ENCODE data around the gene RSPO4.
A peak's percentile ranks its signal among the peaks of the same experiment; 100 is the strongest.
"Not testable (repeated sequence)": the region's sequence is repeated elsewhere in the genome, so short reads cannot be mapped to it uniquely, and the experiment has no call there.

The RSPO4 gene

DNA sequence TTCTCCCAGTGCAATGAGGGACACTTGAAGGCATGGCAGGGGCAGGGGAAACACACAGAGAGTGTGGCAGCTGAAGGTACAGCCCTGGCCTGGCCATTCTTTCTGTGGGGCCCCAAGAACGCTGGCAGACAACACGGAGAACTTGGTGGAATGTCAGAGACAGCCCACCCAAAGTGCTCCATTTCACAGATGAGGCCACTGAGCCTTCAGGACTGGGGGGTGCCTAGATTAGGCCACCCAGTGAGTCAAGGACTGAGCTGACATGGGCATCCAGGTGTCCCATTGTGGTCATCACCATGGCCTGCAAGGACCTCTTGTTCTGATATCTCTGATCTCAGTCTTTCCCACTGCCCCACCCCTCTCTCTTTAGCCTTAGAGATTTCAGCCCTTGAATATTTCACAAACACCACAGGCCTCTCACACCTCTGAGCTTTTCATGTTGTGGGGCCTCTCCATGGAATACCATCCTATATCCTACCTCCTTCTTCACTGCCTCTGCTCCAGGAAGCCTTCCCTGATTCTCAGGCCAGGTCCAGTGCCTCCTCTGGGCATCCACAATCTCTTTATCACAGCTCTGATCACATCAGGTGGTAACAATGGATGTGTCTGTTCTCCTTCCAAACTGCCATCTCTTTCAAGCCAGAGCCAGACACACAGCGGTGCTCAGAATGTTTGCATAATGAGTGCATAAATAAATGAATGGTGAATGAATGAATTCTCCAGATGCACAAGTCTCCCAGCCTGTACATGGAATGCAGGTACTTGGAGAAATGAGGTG lies 2.0 kb upstream of the RSPO4 start:
- no peak for DNase-seq

DNA sequence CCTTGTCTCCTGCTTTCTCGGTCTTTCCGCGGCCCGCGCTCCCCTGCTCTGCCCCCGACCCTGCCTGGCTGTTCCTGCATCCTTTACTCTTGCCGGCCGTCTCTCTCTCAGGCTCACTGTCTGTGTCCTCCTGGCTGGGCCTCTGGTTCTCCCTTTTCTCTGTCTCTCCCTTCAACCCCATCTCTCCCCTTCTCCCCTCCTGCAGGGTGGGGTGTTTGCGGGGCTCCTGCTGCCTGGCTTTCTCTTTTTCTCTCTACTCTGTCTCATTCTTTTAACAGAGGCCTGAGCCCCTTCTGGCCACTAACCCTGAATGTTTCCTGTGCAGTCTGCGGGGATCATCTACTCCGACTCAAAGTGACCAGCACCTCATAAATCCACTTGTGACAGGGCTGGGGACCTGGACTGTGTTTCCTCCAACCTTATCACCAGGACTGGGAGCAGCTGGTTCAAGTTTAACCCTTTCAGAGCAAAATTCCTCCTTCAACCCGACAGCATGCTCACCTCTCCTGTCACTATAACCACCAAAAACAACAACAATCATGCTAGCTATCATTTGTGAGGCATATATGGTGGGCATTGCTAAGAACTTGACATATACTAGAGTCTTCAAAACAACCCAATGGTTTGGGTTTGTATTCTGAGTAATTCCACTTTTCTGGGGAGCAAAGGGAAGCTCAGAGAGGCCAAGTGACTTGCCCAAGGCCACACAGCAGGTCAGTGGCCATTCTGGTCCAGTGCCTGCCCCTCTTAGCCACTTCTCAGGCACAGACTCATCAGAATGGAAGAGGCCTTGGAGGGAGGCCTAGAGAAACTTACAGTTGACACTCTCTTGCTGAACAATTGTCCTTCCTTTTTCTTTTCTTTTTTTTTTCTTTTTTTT lies 811 bp upstream of the RSPO4 start:
- DNase-seq, result no peak

DNA sequence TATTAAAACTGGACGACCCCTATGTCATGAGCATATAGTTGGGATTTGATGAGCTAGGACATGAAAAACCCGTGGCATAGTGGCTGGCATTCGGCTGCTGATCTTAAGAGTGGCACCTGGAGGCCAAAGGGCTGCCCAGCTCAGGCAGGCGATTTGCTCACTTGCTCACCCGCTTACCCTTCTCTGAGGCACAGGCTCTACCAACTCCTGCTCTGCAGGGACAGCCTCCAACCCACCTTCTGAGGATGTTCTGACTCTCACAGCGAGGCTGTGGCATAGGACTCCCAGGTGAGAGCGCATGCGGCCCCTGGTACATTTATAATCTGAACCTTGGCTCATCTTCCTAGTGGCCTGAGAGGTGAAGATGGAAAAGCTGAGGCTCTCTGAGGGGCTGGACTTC lies 995 bp downstream of the RSPO4 start:
- DNase-seq, result no peak

DNA sequence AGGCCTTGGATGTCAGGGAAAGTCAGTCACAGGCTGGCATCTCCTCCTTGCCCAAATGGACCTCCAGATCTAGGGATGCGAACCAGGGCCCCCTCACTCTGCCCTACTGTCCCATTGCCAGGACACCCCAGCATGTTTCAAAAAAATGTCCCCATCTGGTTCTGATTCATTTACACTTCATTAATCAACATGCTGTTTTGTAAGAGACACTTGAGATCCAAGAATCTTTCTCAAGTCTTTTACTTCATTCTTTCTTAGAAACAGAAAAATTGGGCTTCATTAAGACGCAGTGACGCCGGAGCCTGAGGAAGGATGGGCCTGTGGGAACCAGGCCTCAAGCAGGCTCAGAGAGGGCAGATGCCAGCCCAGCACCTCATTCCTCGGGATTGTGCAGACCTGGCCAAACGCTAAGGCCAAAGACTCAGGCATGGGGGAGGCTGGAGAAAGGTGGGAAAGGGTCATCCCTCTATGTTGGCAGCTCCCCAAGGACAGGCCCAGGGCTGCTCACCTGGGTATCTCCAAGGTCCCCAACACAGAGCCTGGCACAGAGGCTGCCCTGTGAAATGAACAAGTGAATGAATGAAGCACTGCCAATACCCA lies 3.8 kb downstream of the RSPO4 start:
- DNase-seq, result no peak

DNA sequence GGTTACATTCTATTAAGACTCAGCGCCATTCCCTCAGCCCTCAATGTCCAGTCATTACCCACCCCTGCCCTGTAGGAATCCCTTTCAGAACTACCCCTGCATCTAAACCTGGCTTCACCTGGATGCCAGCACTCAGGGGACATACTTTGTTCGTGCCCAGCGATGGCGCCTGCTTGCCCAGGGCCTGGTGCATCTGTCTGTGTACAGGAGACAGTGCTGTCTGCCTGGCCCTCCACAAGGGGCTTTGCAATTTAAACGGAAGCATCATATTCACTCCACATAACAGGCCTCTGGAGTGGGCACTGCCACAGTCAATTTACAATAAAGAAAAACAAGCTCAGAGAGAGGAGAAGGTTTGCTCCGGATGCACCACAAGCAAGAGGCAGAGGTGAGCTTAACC lies 4.6 kb downstream of the RSPO4 start:
- no peak for DNase-seq

DNA sequence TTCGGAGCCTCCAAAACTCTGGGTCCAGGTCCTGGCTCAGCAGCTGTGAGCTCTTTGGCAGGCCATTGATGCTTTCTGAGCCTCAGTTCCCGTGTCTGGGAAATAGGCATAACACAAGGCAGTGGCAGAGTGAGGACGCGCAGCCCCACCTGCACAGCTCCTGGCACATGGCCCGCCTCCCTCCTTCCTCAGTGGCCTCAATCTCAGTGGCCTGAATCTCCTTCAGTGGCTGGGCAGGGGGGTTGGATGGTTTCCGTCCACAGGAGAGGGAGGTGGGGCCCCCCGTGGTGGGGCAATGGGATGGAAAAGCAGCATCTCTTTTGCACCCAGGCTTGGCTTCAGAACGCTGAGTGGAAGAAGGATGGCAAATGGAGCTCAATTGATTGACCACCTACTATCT lies 5.1 kb downstream of the RSPO4 start:
- DNase-seq, result no peak

DNA sequence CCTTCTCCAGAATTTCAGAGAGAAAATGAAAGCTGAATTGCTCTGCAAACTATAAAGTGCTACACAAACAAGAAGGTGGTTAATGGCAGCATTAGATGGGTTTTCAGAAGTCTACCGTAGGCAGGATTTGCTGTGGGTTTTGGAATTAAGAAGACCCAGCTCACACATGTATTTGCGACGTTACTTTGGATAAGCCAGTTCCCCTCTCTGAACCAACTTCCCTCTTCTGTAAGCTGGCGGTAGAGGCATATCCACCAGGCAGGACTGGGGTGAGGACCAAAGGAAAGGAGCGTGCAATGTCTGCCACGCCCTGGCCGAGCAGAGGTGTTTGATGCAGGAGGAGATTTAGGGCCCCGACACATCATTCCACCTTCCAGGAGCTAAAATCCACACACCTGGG lies 6.9 kb downstream of the RSPO4 start:
- DNase-seq, result no peak

DNA sequence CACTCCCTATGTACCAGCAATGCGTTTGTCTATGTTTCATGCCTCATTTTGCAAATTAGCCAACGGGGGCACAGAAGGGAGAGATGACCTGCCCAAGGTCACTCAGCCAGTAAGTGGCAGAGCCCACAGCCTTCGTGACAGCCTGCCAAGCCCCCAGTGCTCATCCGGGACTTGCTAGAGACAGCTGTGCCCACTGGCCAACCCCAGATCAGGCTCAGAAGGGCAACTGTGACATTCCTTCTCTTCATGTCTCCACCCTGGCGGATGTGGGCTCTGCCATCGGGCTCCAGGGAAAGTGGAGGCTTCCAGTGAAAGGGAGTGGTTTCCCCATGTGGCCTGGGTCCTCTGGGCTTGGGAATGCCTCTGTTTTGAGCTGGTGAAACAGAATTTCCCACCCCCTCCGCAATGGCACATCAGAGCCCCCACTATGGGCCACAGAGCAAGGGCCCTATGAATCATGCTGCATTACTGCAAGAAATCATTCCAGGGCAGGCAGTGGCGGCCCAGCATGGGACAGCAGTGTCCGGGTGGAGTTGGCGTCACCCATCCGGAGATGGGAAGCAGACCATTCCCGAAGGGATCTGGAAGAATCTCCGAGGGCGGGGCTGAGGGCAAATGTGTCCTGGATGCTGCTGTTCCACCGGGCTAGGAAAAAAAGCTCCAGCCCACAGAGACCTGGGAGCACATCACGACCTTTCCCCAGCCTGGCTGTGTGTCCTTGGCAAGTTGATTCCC lies 9.1 kb downstream of the RSPO4 start:
- no peak for DNase-seq

DNA sequence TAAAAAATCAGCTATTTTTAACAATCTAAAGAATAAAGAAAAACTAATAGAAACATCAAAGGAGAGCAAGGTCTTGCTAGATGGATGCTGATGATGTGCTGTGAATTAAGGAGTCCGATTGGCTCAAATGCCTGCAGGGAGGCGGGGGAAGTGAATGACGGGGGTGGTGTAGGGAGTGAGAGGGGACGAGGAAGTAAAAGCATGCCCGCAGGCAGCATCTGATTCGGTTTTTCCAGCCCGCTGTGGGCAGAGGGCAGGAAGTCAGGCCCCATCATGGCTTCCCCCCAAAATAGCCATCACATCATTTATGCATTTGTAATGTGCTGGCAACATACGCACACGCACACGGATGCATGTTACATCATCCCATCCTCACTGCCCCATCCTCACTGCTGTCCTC lies 10.3 kb downstream of the RSPO4 start:
- DNase-seq, result no peak

DNA sequence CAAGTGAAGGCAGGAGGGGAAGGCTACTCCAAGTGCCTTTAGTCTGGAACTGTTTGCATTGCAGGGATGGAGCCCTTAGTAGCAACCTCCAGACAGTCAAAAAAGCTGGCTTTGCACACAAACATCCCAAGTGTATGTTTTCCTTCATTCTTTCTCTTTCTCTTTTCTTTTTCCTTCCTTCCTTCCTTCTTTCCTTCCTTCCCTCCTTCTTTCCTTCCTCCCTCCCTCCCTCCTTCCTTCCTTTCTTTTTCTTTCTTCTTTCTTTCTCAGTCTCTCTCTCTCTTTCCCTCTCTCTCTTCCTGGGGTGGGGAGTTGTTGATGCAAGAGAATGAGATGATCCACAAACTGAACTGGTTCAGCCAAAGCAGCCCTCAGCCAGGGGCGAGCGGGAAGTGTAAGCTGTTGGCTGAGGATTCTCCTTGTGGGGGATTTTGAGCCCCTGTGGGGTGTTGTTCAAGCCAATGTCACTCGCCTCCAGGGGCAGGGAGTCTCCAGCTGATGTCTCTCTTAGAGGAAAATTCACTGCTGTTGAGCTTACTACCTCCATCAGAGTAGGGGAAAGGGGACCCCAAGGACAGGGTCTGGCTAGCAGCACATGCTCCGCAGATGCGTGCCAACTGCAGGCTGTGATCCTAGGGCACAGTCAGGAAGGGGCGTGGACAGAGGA lies 11.7 kb downstream of the RSPO4 start:
- DNase-seq, result no peak

DNA sequence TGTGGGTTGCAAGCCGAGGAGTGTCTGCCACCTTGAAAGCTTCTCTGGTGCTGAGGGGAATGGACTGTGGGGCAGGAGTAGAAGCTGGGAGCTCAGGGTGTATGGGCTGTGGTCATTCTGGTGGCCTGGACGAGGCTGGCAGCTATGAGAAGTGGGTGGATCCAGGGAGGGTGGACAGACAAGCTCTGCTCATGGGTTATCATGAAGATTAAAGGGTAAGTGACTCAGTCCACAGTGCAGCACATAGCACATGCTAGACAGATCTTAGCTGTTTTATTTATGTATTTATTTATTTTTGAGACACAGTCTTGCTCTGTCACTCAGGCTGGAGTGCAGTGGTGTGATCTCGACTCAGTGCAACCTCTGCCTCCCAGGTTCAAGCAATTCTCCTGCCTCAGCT lies 13.8 kb downstream of the RSPO4 start:
- no peak for DNase-seq

DNA sequence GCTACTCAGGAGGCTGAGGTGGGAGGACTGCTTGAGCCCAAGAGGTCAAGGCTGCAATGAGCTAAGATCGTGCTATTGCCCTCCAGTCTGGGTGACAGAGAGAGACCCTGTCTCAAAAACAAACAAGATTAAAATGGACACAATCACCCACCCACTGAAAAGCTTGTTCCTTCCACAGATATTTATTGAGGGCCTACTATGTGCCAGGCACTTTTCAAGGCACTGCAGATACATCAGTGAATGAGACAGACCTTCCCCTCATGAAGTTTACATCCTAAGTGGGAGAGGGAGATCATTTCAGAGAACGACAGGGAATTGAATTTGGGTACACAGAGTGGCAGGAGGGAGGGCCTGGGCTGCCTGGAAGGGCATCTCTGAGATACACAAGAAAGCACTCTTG lies 14.4 kb downstream of the RSPO4 start:
- DNase-seq, result no peak

DNA sequence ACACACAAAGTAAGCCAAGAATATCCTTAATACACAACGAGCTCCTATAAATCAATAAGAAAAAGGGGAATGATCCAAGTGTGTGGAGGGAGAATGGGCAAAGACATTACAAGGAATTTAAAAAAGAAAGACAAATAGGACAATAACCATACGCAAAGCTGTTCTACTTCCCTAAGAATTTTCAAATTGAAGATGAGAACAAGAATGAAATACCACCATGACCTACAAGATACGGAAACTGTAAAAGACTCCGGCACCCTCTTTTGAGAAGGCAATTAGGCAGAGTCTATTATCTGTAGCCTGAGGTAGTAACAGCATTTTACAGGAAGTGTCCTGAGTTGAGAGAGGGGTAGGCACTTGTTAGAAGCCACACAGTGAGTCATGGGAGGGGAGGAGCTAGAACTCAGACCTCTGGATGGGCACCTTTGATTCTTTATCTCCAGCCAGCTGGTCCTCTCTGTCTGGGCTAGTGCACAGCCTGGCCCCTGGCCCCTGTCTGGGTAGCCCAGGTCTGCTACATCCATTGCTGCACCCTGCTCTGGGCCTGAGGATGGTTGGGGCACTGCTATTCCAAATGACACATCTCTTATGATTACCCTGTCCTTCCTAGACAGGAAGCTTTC lies 15.3 kb downstream of the RSPO4 start:
- DNase-seq, result peak; percentile 28

DNA sequence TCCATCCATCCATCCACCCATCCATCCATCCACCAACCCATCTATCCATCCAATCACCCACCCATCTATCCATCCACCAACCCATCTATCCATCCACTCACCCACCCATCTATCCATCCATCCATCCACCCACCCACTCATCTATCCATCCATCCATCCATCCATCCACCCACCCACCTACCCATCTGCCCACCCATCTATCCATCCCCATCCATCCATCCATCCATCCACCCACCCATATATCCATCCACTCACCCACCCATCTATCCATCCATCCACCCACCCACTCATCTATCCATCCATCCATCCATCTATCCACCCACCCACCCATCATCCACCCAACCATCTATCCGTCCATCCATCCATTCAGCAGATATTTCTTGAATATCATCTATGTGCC lies 17.1 kb downstream of the RSPO4 start:
- DNase-seq, result not testable (repeated sequence)

DNA sequence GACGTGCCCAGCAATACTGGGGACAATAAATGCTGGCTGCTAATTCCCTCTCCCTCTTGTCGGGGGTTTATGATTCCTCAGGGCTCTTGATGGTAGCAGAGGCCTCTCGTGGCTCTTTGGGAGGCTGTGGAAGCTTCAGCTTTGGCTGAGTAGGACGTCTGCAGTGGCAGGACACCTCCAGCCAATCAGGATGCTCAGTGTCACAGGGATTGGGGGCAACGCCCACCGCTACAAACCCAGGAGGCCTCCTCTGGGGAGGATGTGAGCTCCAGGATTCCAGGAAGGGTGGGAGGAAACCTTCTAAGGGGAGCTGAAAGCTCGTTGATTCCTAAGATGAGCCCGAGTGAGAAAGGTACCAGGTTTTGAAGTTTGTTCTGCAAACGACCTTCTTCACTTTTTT lies 19.4 kb downstream of the RSPO4 start:
- no peak for DNase-seq

DNA sequence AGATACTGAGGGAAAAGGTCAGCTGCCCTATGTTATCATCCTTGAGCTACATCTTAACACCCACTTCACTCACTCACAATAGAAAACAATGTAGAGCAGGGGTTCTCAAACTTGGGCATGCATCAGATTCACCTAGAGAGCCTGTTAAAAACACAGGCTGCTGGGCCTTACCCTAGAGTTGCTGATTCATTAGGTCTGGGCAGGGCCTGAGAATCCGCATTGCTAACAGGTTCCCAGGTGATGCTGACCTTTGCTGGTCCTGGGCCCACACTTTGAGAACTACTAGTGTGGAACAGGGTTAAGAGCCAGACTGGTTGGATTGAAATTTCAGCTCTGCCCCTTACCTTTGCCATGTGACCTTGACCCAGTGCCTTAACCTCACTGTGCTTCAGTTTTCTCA lies 25.1 kb downstream of the RSPO4 start:
- DNase-seq, result no peak

DNA sequence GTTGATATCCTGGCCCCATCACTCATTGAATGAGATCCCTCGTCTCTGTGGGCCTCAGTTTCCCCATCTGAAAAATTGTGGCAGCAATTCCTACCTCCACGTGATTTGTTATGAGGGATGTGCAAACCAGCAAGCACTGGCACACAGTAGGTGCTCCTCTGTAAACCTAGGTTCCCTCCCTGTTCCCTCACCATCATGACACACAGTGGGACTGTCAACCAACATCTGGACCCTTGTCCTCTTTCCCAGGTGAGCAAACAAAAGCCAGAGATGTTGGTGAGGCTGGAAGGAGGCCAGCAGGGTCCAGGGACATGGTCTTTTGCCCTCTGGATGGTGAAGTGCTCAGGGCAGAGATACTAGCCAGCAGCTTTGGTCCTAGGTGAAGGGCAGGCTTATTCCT lies 26.1 kb downstream of the RSPO4 start:
- no peak for DNase-seq

DNA sequence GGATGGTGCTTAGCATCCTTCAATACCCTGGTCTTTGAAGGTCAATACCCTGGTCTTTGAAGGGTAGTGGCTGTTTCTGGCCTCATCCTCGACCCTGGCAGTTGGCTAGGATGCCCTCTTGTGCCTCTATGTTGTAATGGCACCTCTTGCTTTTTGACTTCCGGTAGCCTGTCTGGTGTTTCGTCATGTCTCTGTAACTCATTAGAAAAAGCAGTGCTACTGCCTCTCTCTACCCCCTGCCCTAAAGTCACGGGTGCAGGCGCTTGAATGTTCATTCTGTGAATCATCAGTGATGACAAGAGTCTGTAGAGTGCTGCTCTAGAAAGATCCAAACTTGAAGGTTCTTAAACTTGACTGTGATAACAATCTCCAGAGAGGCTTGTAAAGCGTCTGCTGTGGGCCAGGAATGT lies 28.3 kb downstream of the RSPO4 start:
- peak; percentile 78 for DNase-seq

DNA sequence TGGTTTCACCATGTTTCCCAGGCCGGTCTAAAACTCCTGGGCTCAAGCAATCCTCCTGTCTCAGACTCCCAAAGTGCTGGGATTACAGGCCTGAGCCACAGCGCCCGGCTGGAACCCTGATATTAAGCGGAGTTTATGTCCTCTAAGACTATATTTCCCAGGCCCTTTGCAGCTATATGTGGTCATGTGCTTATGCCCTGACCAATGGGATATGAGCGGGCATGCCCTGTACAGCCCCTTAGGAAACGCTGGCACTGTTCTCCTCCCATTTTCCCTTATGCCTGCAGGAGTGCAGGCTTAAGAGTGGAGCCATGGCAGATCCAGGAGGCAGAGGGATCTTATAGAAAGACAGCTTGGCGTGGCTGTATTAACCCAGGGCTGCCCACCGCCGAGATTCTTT lies 29.9 kb downstream of the RSPO4 start:
- DNase-seq, result no peak

DNA sequence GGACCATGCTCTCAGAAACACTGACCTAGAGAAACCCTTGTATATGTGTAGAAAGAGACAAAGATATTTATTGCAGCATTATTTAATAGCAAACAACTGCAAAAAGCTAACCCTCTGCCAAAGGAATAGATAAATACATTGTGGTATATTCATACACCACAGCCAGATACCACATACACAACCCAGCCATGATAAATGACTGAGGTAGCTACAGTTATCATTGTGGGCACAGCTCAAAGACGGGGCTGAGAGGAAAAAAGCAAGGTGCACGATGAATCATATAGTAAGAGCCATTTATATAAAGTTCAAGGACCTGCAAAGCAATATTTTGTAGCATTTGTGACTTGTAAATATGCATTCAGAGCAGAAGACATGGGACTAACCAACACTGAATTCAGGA lies 30.8 kb downstream of the RSPO4 start:
- DNase-seq, result no peak

DNA sequence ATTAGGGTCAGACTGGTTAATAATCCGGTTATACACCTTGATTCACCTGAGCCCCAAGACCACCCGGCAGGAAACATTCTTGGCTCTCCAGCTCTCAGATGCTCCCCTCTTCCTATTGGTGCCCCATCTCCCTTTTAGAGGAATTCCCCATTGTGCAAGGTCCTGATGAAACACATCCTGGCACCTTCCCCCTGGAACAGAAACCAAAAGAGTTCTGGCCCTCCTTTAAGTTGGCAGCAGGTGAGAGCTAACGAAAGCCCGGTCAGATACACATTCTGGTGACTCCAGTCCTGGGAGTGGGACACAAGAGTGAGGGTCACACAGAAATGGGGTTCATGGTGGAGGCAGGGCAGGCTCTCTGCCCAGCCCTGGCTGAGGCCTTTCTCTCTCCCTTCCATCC lies 32.2 kb downstream of the RSPO4 start:
- DNase-seq, result no peak

Measured in EL (cell line).